C4-2B (cell line): ENCODE data around the gene CFAP410.
A peak's percentile ranks its signal among the peaks of the same experiment; 100 is the strongest.

ENCODE experiments used
- ZFX ChIP-seq: fragments of 450-650 bp; IDR thresholded peaks from 2 replicates; pipeline ENCODE4 v1.6.1; 2017
- TF ChIP-seq, protein P1 (sequence below): fragments of 450-650 bp; conservative IDR thresholded peaks from 2 replicates; pipeline ENCODE4 v1.5.1; 2017; ENCODE audit warnings: mild to moderate bottlenecking

DNA sequence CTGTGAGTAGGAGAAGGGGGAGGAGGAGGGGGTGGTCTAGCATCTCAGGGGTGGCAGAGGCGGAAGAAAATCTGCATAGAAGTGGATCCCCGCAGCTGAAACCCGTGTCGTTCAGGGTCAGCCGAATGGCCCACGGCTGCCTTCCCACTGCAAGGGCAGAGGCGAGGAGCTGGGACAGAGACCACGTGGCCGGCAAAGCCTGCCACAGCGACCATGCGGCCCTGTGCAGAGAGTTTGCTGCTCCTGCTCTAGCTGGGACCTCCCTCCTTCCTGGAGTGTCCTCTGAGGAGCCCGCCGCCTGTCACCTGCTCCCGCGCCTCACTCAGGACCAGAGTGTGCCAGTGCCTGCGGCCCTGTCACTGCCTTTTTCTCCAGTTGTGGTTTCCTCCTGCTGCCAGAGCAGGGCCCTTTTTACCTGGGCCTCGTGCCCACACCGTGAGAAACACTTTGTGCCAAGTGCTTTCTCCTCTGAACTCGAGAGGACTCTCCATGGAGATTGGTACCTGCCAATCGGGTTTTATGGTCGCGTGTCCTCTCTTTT, 8.8 kb upstream of the CFAP410 start:
- TF ChIP-seq, protein P1, sequence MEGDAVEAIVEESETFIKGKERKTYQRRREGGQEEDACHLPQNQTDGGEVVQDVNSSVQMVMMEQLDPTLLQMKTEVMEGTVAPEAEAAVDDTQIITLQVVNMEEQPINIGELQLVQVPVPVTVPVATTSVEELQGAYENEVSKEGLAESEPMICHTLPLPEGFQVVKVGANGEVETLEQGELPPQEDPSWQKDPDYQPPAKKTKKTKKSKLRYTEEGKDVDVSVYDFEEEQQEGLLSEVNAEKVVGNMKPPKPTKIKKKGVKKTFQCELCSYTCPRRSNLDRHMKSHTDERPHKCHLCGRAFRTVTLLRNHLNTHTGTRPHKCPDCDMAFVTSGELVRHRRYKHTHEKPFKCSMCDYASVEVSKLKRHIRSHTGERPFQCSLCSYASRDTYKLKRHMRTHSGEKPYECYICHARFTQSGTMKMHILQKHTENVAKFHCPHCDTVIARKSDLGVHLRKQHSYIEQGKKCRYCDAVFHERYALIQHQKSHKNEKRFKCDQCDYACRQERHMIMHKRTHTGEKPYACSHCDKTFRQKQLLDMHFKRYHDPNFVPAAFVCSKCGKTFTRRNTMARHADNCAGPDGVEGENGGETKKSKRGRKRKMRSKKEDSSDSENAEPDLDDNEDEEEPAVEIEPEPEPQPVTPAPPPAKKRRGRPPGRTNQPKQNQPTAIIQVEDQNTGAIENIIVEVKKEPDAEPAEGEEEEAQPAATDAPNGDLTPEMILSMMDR: no peak
- TF ChIP-seq ZFX: peak; percentile 61; the same call in 1 of the 2 replicates
